Stimulated activated CD8-positive, alpha-beta memory T cell treated with anti-CD3 and anti-CD28 coated beads, Interleukin-12 subunit alpha, Interleukin-12 subunit beta, amount 100 ng/mL, for 24 hours (primary cell): Measurements from ENCODE around the gene CLSTN3.

ENCODE experiments used
- DNase-seq: peaks from one replicate; pipeline ENCODE4 v3.0.0-alpha.2; 2020; ENCODE audit errors: extremely low read depth

CLSTN3 gene

GRCh38 chr12:7129872-7130691 lies at the start of gene CLSTN3:
Gene CLSTN3, plus strand, starts transcription at chr12:7130371. Its CDS starts 278 bp downstream, at chr12:7130649.
- peak; percentile 64 for DNase-seq

- no peak for DNase-seq
Measured at GRCh38 chr12:7081037-7081436, 49.1 kb upstream of the CLSTN3 start.

- DNase-seq, result no peak
Measured at GRCh38 chr12:7083125-7083524, 47.0 kb upstream of the CLSTN3 start.

GRCh38 chr12:7089196-7089871 lies 40.8 kb upstream of the CLSTN3 start:
- DNase-seq, result no peak

GRCh38 chr12:7090222-7090998 lies 39.8 kb upstream of the CLSTN3 start:
- DNase-seq, result no peak

- DNase-seq, result no peak
Measured at GRCh38 chr12:7091171-7091570, 39.0 kb upstream of the CLSTN3 start.

- no peak for DNase-seq
Measured at GRCh38 chr12:7091660-7092228, 38.4 kb upstream of the CLSTN3 start.

- DNase-seq, result no peak
Measured at GRCh38 chr12:7092229-7092985, 37.8 kb upstream of the CLSTN3 start, which contains the start of gene C1R. Gene C1R, minus strand, starts transcription at chr12:7092445. Its CDS starts 57 bp downstream, at chr12:7092388.

GRCh38 chr12:7092986-7093460 lies 37.1 kb upstream of the CLSTN3 start:
- DNase-seq, result no peak

- DNase-seq, result no peak
Measured at GRCh38 chr12:7093486-7093885, 36.7 kb upstream of the CLSTN3 start.

GRCh38 chr12:7093892-7094291 lies 36.3 kb upstream of the CLSTN3 start:
- no peak for DNase-seq

GRCh38 chr12:7096006-7096932 lies 33.9 kb upstream of the CLSTN3 start:
- DNase-seq, result no peak

- DNase-seq, result no peak
Measured at GRCh38 chr12:7096979-7097378, 33.2 kb upstream of the CLSTN3 start.

- no peak for DNase-seq
Measured at GRCh38 chr12:7099290-7099996, 30.7 kb upstream of the CLSTN3 start.

GRCh38 chr12:7100239-7100638 lies 29.9 kb upstream of the CLSTN3 start:
- DNase-seq, result no peak

GRCh38 chr12:7101047-7101693 lies 29.0 kb upstream of the CLSTN3 start:
- DNase-seq, result no peak

- DNase-seq, result no peak
Measured at GRCh38 chr12:7101694-7102131, 28.5 kb upstream of the CLSTN3 start.

GRCh38 chr12:7102582-7102981 lies 27.6 kb upstream of the CLSTN3 start:
- DNase-seq, result no peak
